HG03457 (cell line): Measurements from ENCODE around the gene CCR4.
"Not testable (repeated sequence)": the region's sequence is repeated elsewhere in the genome, so short reads cannot be mapped to it uniquely, and the experiment has no call there.

ENCODE experiments used
- ATAC-seq: cut with Tn5 transposase; IDR thresholded peaks from one replicate; pipeline ENCODE4 v1.9.1; 2021; ENCODE audit warnings: moderate number of reproducible peaks; ENCODE audit not compliant: unreplicated experiment

CCR4 gene

GRCh38 chr3:32977861-32978260 lies 26.4 kb downstream of the CCR4 start:
- no peak for ATAC-seq

DNA sequence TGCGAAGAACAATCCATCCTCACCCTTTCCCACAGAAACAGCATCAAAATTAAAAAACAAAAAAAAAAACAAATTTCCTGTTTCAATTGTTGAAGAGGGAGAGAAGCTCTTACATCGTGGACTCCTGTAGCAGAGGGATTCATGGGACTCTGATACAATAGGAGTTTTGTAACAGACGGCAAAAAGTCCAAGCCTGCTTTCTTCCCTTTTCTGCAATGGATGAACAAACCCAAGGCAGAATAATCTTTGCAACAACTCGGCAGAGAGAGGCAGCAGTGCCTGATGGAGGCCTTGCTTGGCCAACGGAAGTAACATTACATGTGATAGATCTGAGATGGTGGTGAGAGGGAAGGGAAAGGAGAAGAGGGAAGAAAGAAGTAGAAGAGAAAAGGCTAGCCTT lies 26.9 kb downstream of the CCR4 start:
- no peak for ATAC-seq

- ATAC-seq = no peak
These were observed 31.7 kb downstream of the CCR4 start for GRCh38 chr3:32983124-32983523.

DNA sequence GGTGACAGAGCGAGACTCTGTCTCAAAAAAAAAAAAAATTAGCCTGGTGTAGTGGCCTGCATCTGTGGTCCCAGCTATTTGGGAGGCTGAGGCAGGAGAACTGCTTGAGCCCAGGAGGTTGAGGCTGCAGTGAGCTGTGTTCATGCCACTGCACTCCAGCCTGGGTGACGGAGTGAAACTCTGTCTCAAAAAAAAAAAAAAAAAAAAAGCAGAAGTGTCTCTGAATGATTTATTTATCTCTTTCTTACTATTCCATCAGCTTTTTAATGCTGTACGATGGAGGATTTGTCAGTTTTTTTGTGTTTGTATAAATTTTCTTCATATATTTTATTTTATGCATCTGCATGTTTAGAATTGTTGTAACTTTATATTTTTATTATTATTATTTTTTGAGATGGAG lies 33.5 kb downstream of the CCR4 start:
- not testable (repeated sequence) for ATAC-seq

- ATAC-seq = no peak
These were observed 37.7 kb downstream of the CCR4 start for GRCh38 chr3:32989171-32989570.

DNA sequence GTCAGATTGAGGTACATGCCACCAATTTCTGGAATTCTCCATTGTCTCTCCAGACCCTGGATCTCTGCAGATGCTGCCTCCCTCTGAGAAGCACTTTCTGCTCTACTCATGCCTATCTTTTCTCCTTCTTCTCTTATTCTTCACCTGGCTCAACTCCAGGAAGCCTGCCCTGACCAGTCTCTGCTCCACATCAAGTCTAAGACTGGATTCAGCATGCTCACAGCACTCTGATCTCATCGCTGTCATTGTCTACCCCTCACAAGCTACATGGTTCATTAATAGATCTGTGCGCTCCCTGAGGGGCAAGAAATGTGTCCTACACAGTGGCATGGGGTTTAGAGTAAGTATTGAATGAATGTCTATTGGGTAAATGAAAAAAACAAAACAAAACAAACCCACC lies 38.7 kb downstream of the CCR4 start:
- ATAC-seq = no peak

DNA sequence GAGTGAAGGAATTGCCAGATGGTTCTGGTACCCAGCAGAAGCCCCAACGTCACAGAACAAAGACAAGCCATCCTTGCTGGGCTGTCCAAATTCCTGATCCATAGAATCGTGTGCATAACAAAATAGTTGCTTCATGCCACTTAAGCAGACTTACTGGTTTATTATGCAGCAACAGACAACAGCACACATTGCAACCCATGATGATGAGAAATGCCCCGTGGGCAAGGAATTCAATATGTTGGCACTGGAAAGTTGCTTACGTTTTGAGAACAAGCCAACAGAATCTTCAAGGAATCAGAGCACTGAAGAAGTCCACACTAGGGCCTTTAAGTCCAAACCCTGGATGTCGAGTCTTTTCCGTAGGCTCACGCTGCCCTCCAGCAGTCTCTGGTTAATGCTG lies 40.3 kb downstream of the CCR4 start:
- ATAC-seq = no peak

DNA sequence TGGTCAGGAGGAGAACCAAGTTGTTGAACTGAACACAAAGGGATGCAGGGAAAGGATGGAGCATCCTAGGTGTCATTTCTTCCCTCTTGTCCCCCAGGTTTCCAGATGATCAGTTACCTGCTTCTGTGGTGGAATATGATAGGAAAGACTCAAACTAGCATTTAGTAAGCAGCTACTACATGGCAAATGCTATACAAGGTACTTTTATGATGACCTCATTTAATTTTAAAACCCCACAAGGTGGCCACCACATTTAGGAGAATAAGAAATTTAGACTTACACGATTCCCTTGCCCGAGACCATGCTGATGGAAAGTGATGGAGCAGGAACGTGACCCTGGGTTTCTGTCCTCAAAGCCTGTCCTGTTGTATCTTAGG lies 40.9 kb downstream of the CCR4 start:
- peak; percentile 10 for ATAC-seq

- no peak for ATAC-seq
These were observed 42.6 kb downstream of the CCR4 start for GRCh38 chr3:32994045-32994444.

DNA sequence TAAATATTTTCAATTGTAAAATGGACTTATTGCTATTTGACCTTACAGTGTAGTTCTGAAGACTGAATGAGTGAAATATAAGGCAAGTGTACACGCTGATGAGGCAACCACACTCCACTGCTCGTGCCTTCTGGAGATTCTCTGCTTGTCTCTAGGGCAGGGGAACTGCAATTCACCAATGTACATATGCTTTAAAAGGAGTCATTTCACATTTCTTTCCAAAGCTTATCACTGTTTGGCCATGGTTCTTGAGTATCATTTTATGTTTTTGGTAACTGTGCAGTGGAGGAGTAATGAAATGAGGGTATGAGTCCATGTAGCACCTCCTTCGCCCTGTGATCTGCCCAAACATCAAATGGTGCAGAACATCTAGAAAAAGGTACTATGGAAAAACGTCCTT lies 43.7 kb downstream of the CCR4 start:
- no peak for ATAC-seq

DNA sequence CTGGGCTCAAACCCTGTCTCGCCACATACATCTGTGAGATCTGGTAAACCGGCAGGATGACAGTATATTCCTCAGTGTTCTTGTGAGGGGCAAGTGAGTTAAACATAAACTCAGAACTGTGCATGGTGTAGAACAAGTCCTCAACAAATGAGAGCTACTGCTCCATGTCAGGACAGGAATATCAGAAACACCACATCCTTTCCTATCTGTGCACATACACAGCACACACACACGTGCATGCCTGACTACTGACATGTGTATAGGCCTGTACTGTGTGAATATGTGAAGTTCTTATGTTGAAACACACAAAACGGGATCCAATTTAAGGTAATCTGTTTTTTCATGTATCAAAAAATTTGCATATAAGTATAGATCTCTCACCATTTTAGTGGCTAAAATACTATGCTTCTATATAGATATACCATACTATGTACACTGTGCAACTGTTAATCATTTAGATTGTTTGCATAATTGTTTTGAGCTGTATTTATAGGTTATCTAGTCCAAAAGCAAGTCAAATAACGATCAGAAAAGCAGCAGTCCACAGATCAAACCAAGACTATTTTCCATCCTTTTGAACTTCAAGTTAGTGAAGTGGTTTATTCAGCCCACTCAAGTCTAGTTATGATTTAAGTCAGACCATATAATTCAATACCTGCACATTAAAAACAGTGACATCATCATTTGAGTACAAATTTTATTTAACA lies 44.8 kb downstream of the CCR4 start:
- no peak for ATAC-seq

- ATAC-seq = no peak
These were observed 45.3 kb downstream of the CCR4 start for GRCh38 chr3:32996755-32997091.

- ATAC-seq = no peak
These were observed 47.4 kb downstream of the CCR4 start for GRCh38 chr3:32998631-32999451.

GRCh38 chr3:33000691-33001385 lies 49.4 kb downstream of the CCR4 start:
- no peak for ATAC-seq

GRCh38 chr3:33001889-33002288 lies 50.4 kb downstream of the CCR4 start:
- peak; percentile 51 for ATAC-seq

GRCh38 chr3:33003308-33003707 lies 51.9 kb downstream of the CCR4 start:
- no peak for ATAC-seq

- no peak for ATAC-seq
These were observed 52.8 kb downstream of the CCR4 start for GRCh38 chr3:33004205-33004604.

DNA sequence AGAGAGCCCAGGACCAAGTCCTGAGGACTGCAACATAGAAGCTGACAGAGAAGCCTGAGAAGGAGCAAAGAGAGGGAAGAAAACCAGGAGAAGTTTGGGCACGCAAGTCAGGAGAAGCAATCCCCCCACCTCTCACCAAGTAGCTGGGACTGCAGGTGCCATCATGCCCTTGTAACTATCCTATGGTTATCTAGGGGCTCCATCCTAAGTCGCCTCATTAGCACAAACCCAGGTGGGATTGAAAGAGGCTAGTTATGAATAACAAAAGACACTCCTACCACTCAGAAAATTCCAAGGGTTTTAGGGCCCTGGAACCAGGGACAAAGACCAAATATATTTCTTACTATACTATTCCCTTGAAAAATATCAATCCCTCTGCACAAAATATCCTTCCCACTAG lies 53.5 kb downstream of the CCR4 start:
- ATAC-seq = no peak
